ENCODE results near the gene DAZAP2. TPM values are rescaled to one million over a fixed set of nuclear protein-coding genes. Genes with fewer than 3 reads are reported as not detected.

DAZAP2 gene
- total and polyA plus RNA-seq, 2 of the 4 experiments (the other 2 are of a cell fraction) = 62.2 to 202 TPM

- Histone ChIP-seq H2AK9ac (replicated peaks; ENCODE audit: low read depth, low read length, poor library complexity) (no peak overlapping the region), H2BK120ac (ENCODE audit: low read depth, low read length) (no peak overlapping the region), H3K9me3 (ENCODE audit: control insufficient read depth, insufficient read depth, low read length) (no peaks in the 10 kb centered on the region), H4K91ac (ENCODE audit: insufficient read depth, low read depth, low read length) (no peak overlapping the region), H3K14ac (replicated peaks; ENCODE audit: low read depth, low read length) (no peak overlapping the region), H3K56ac (ENCODE audit: extremely low read depth, insufficient read depth, low read length) (no peak overlapping the region), H4K8ac (ENCODE audit: low read depth in 2 of 2, low read length in 2 of 2) (no peak overlapping the region), H3K9me1 (ENCODE audit: insufficient read depth, low read length) (peaks cover 3% of the 10 kb centered on the region), H2AK5ac (ENCODE audit: low read depth, low read length) (no peak overlapping the region), H2BK15ac (ENCODE audit: low read depth, low read length) (no peak overlapping the region), H3K4ac (ENCODE audit: low read depth, low read length) (no peak overlapping the region), H4K20me1 (ENCODE audit: insufficient read depth, low read length) (no peaks in the 10 kb centered on the region), H3K23ac (ENCODE audit: low read depth, low read length) (no peak overlapping the region), H3K18ac (ENCODE audit: low read depth, low read length) (no peak overlapping the region), H3K27me3 (ENCODE audit: control insufficient read depth, insufficient read depth, low read length) (no peaks in the 10 kb centered on the region), H3K9ac (ENCODE audit: low read depth, low read length) (no peak overlapping the region), H3K4me2 (ENCODE audit: low read depth, low read length) (no peak overlapping the region), H3K36me3 (ENCODE audit: control insufficient read depth, insufficient read depth, low read length) (no peaks in the 10 kb centered on the region), H2BK5ac (ENCODE audit: low read depth, low read length, poor library complexity, severe bottlenecking) (no peak overlapping the region), H2AFZ (replicated peaks; ENCODE audit: low read length, poor library complexity) (no peak overlapping the region), H3K4me1 (ENCODE audit: control insufficient read depth, insufficient read depth, low read length) (no peaks in the 10 kb centered on the region), H4K5ac (ENCODE audit: low read depth, low read length) (no peak overlapping the region), H3K4me3 (ENCODE audit: insufficient read depth, low read depth, low read length) (no peak overlapping the region), H3K79me1 (ENCODE audit: low read depth in 1 of 2, low read length in 2 of 2) (no peaks in the 10 kb centered on the region), H3K27ac (ENCODE audit: insufficient read depth, low read length) (no peak overlapping the region), H2BK20ac (ENCODE audit: low read depth, low read length) (no peak overlapping the region)
- dilution Hi-C loops (cut with HindIII; ENCODE audit: low sequenced_read_pairs, unreplicated experiment) = no loop called here
- no peak for TF ChIP-seq FOS (IDR thresholded peaks at IDR 0.05; ENCODE audit: low read depth, low read length)
- TF ChIP-seq MAFK (IDR thresholded peaks at IDR 0.05; ENCODE audit: low read depth, low read length) = no peak
- TF ChIP-seq MAZ (IDR thresholded peaks at IDR 0.05; ENCODE audit: borderline replicate concordance, low read depth, low read length) = no peak
- no peak for TF ChIP-seq CHD1 (IDR thresholded peaks at IDR 0.05; ENCODE audit: low read depth, low read length)
- no peak for TF ChIP-seq ELK1 (IDR thresholded peaks at IDR 0.05; ENCODE audit: borderline replicate concordance, low read depth, low read length)
- TF ChIP-seq RFX5 (IDR thresholded peaks at IDR 0.05; ENCODE audit: low read depth, low read length) = no peak
- no peak for TF ChIP-seq CEBPB (IDR thresholded peaks at IDR 0.05; ENCODE audit: low read depth, low read length)
- no peak for TF ChIP-seq MXI1 (IDR thresholded peaks at IDR 0.05; ENCODE audit: borderline replicate concordance, low read depth, low read length)
- no peak for TF ChIP-seq POLR2A (IDR thresholded peaks at IDR 0.05; ENCODE audit: low read depth, low read length)
- no peak for TF ChIP-seq USF2 (IDR thresholded peaks at IDR 0.05; ENCODE audit: low read depth, low read length)
- no peak for TF ChIP-seq RAD21 (IDR thresholded peaks at IDR 0.05; ENCODE audit: low read length)
- TF ChIP-seq NFE2L2 (IDR thresholded peaks at IDR 0.05; ENCODE audit: low read depth, low read length) = no peak
- TF ChIP-seq CTCF (conservative IDR thresholded peaks at IDR 0.05; ENCODE audit: low read depth, low read length) = no peak
- TF ChIP-seq BHLHE40 (IDR thresholded peaks at IDR 0.05; ENCODE audit: low read depth, low read length) = no peak
- no peak for TF ChIP-seq SMC3 (IDR thresholded peaks at IDR 0.05; ENCODE audit: low read depth, low read length)
- TF ChIP-seq RCOR1 (IDR thresholded peaks at IDR 0.05; ENCODE audit: insufficient replicate concordance, low read length) = no peak
- DNase-seq = no peak
- ChIA-PET CTCF (no interaction called here), POLR2A (ENCODE audit: unreplicated experiment) (no interaction called here)
- WGBS, 2 experiments (ENCODE audit: extremely low coverage in 2 of 2, insufficient read length in 1 of 2) = no CpG with 5 or more reads among the region's 2 CpGs
- intact Hi-C loops (cut with micrococcal nuclease) = no loop called here
- no peak for ATAC-seq (ENCODE audit: low read depth)
- no TSS peak for BruUV-seq (replicated peaks)
- in situ Hi-C loops (cut with MboI; ENCODE audit: low sequenced_read_pairs) = no loop called here
Measured at GRCh38 chr12:51225771-51226170, 12.9 kb upstream of the DAZAP2 start.
